GM19035 (cell line): ENCODE results near the gene ZIM2.

Source experiments
- ATAC-seq: cut with Tn5 transposase; IDR thresholded peaks from one replicate; pipeline ENCODE4 v1.9.1; 2021; ENCODE audit not compliant: unreplicated experiment

Gene ZIM2

DNA sequence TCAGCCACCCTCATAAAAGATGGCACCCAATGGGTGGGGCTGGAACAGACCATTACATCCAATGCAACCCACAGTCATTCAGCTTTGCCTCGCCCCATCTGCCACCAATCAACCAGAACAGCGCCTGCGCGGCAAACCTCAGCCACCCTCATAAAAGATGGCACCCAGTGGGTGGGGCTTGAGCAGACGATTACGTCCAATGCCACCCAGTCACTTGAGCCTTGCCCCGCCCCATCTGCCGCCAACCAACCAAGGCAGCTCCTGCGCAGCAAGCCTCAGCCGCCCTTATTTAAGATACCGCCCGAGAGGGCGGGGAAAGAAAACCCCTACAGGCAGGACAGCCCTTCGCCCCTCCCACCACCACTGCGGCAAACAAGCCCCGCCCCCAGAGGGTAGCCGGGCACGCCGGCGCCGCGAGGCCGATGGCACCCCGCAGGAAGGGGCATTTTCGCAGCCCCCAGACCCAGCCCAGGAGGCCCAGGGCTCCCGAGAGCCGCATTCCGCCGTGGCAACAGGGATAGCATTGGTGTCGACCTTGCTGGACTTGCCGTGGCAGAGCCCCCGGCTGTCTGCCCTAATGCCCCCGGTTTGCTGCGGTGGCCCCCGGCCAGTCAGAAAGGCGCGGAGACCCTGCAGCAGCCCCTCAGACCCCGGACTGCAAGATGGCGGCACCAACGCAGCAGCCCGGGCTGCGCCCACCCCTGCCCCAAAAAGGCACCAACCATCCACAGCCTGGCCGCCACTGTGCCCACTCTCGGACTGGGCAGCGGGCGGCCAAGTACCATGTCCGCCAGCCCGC is 675 bp downstream of the ZIM2 start:
- no peak for ATAC-seq

DNA sequence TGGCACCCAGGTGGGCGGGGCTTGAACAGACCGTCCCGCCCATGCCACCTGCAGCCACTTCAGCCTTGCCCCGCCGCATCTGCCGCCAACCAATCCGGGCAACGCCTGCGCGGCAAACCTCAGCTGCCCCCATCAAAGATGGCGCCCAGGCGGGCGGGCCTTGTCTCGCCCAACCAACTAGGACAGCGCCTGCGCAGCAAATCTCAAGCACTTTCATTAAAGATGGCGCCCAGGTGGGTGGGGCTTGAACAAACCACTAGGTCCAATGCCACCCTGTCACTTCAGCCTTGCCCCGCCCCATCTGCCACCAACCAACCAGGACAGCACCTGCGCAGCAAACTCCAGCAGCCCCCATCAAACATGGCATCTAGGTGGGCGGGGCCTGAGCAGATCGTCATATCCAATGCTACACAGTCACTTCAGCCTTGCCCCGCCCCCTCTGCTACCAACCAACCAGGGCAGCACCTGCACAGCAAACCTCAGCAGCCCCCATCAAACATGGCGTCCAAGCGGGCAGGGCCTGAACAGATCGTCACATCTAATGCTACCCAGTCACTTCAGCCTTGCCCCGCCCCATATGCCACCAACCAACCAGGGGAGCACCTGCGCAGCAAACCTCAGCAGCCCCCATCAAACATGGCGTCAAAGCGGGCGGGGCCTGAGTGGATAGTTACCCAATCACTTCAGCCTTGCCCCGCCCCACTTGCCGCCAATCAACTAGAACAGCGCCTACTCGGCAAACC is 1.4 kb downstream of the ZIM2 start:
- no peak for ATAC-seq

DNA sequence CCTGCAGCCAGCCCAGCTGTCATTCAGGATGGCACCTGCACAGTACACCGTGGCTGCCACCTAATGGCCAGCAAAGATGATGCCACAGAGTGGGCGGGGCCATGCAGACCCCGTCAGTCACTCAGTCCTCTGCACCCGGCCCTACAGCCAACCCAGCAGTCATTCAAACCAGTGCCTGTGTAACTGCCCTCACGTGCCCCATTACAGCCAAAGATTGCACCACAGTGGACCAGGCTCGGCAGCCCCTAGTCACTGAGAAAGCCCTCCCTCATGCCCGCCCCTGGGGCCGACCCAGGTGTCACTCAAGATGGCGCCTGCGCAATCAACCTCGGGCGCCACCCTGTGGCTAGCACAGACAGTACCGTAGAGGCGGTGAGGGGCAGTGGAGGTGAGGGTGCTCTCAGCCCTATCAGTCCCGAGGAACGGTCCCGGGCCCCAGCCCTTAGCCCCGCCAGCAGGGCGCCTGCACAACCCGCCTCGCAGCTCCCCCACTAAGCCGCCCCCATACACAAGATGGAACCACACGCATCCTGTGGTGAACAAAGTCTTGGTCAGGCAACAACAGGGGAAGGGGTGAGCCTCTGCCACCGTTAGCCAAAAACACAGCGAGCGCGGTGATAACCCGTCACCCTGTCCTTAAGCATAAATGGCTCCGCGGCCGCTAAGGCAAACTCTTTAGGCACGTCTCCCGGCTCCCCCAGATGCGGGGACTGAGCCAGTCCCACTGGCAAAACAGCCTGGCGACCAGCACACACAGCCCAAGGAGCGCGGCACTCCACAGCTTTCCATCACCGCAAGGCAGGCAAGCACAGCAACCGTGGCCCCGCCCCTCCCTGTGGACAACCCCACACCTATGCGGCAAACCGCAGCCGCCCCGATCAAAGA is 2.3 kb downstream of the ZIM2 start:
- ATAC-seq = no peak

DNA sequence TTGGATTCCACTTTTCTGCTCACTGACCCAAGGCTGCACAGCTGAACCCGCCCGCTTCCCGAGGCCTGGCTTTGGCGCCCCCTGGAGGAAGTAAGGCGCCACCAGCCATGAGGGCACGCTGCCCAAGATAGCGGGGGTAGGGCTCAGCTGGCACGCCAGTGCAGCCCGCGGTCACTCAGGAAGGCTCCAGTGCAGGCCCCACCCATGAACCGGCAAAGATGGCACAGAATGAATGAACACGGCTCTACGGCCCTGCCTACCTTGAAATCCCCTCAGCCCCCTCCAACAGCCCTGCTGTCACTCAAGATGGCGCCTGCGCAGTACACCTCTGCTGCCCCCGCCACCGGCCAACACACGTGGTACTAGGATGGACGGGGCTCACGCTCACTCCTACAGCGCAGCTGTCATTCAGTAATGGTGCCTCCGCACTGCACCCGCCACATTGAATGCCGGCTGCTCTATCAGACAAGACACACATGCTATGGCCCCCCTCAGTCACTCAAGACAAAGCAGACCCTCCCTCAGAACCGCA is 3.0 kb downstream of the ZIM2 start:
- ATAC-seq = no peak

DNA sequence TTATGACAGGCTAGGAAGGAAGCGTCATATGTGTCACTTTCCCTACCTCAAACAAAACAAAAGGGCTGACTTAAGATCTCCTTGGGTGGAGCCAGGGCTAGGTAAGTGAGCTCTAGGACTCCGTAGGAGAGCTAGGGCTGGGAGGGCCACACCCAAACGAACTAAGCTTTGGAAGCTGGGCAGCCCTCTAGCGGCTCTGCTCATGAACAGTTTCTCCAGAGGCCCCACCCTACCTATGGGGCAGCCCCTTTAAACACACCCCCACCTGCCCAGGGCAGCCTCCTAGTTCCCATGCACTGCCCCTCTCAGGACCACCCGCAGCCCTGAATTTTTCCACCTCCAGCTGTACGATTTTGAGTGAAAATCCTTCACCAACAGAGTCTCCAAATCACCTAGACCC is 3.5 kb downstream of the ZIM2 start:
- no peak for ATAC-seq

DNA sequence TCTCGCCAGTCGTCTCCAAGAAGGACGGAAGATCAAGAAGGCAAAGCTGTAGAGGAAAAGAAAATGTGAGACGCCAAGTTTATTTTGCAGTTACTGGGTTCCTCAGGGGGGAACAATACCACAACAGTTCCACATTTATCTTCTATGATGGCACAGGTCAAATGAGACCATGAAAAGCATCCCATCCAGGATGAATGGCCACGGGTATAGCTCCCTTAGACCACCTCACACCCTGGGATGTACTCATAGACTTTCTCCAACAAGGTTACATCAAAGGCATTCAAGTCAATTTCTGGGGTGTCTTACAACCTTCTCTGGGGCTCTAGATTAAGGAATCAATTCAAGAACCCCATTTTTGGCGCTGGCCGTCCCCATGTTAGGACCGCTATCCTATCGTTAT is 4.5 kb downstream of the ZIM2 start:
- ATAC-seq = no peak

DNA sequence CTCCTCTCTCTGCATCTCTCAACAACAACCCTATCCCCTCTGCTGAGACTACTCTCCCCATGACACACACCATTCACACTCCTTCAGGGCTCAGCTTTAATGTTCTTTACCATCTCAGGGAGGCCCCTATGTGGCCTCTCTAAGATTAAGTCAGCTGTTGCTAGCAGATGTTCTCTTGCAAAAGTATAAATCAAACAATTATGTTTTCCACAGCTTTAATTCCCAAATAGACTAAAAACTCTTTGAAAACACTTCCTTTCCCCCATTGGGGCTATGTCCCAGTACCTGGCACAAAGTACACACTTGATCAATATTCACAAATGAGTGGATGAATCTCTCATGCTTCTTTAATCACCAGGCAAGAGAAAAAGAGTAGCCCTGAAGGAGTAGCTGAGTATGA is 5.1 kb downstream of the ZIM2 start:
- no peak for ATAC-seq

DNA sequence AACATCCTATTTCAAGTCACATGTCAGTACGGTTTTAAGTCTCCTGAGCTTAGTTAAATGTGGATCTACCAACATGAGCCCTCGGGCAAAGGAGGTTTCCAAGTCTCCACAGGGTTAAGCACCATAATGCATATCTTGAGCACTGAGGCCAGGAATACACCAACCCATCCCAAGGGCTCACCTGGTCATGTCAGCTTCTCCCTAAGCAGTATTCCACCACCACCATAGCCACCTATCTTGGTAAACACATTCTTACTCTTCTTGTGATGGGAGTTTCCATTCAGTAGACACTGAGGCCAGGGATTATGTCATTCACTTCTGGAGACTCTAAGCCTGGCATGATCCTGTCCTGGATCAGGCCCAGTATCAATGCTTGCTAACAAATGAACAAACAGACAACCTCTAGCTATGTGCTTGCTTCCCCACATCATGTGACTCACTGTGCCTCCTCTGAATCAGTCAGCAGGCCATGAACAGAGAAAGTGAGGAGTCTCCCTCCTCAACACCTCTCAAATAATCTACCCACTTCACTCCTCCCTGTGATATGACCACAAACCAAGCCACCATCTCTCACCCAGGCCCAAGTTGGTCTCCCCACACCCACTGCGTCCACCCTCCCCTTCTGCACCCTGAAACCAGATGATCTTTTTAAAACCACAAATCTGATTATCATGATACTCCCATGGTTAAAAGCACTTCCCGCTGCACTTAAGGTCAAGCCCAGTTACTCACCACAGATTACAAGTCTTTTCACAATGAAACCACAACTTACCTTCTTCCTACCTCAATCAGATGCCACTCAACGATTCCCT is 5.8 kb downstream of the ZIM2 start:
- no peak for ATAC-seq

DNA sequence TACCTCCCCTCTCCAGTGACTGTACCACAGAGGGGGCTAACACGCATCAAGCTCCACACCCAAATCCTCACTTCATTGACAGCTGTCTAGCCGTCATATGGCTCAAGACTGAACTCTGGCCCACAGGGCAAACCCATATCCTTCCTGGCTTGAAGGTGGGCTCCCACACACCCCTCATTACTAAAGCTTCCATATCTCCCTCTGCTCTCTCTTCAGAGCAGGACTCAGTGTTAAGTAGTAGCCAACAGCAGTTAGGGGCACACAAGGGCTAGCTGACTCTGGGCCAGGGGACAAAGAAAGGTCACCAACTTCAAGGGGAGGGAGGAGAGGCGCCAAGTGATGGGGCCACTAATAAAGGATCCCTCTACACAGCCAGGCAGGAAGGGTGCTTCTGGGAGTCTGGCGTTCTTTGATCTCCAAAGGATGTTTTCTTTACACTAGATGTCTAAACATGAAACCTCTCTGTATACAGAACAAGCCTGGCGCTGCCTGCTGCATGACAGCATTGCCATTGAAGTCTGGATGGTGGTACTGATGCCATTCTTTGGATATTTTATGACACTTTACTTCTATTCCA is 8.1 kb downstream of the ZIM2 start:
- no peak for ATAC-seq

DNA sequence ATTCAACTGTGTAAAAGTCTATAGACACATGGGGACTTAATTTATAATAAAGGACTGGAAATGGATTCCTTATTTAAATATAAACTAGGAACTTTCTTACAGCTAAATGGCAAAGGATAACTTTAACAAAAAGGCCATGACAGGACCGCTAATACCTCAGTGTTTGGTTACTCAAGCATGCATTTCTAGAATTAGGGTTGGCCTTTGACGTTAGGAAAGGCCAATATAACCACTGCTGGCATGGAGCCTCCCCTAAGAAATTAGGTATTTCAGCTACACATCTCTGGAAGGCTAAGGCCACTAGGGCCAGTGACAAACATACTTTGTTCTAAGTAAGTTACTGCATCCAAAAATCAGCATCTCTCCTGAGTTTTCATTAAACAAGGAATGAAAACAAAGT is 9.3 kb downstream of the ZIM2 start:
- ATAC-seq = no peak

DNA sequence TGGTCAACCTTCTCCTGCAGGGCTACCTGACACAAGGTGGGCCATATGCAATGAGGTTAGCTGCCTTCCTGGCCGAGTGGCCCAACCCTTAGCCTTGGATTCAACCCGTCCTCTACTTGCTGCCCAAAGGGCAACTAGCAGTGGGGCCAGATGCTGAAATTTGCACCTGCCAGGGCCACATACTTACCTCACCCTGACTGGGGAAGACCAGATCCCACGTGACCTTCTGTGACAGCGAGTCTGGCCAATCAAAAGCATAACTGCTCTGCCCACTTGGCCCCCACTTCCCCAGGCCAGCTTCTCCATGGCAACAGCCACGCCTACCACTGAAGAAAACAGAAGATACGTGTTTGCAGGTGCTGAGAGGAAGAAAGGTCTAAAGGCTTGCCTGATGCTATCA is 10.9 kb downstream of the ZIM2 start:
- no peak for ATAC-seq

DNA sequence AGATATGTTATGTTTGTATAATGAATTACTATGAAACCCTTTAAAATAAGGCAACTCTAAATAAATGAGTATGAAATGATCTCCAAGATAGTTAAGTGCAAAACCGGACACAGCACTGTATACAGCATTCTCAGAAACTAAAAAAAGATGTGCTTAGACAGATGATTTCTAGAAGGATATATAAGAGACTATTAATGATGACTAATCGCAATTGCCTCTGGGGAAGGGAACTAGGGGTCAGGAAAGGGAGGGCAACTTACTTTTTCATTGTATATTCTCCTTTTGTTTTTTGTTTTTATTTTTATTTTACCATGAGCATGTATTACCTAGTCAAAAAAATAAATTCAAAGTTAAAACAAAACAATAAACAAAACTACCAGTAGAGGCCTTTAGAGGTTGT is 12.8 kb downstream of the ZIM2 start:
- no peak for ATAC-seq

DNA sequence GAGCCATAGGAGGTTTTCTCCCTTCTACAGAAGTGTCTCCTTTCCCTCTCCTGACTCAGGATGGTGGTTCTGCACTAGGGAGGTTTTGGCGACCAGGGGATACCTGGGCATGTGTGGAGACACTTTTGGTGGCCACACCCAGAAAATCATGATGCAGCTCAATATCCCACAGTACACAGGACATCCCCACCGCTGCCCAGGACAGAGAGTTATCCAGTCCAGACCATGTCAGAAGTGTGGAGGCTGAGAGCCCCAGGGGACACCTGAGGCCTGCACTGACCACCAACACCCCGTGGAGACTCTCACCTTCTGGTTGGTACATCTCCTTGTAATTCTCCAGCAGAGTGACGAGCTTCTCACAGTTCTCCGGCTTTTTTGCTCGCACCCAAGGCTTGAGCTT is 16.6 kb downstream of the ZIM2 start:
- ATAC-seq = no peak

DNA sequence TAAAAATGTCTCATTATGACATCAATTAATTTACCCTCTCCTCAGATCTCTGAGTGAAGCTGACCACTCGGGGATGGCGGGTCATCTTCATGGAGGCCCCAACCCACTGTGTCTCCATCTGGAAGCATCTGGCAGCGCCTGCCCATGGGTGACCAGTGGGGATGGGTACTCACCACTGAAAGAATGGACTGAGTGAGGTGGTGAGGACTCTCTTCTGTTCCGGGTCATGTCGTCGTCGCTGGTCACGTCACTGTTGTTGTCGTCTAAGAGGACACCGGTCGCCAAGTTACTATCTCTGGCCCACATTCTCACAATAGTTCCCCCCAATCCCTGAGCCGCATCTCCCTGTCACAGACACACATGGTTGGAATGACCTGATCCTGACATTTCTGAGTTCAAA is 17.1 kb downstream of the ZIM2 start:
- ATAC-seq = no peak

DNA sequence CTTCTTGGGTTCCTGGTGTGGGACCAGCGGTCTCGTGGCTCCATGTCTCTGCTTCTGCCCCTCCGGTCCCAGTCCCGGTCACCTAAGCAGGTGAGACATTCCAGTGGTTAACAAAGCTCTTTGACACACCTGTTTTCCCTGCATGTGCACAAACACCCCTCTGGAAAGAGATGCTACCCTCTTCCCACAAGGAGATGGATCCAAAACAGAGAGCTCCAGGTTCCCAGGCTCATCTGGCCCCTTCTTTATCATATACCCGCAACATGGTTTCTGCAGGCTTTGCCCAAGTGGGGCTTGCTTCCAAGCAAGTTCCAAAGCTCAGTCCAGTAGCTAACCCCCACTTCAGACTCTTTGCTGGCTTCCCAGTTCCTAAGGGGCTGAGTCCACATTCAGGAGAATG is 17.8 kb downstream of the ZIM2 start:
- ATAC-seq = no peak

DNA sequence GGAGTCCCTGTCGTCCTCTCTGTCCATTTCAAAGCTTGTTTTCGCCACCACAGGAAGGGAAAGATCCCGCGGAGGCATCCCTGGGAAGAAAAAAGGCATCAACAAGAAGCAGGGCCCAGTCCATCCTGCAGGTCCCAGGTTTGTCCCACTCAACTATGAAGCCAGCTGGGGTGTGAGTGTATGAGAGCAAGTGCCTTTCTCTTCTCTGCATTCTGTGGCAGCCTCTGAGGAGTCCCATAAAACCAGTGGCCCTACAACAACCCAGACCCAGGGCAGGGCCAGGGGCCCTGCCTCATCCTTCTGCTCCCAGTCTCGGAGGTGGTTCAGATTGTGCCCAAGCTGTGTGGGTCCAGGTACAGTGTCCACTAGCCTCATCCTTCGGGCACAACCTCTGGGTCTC is 18.9 kb downstream of the ZIM2 start:
- no peak for ATAC-seq

DNA sequence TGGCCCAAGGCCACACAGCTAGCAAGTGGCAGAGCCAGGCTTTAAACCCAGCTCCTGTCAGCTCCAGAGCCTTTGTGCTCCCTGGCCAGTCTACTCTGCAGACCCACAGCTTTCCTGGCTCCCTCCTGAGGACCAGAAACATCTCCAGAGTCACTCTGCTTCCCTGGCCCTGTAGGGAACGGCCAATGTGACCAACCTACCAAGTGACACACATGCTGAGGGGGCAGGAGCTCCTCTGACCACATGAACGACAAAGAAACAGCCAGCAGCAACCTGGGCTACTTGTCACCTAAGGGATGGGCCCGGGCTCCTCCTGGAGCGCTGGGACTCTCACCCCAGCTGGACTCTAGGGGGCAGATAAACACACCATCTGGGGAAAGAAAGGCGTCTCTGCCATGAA is 19.3 kb downstream of the ZIM2 start:
- no peak for ATAC-seq

DNA sequence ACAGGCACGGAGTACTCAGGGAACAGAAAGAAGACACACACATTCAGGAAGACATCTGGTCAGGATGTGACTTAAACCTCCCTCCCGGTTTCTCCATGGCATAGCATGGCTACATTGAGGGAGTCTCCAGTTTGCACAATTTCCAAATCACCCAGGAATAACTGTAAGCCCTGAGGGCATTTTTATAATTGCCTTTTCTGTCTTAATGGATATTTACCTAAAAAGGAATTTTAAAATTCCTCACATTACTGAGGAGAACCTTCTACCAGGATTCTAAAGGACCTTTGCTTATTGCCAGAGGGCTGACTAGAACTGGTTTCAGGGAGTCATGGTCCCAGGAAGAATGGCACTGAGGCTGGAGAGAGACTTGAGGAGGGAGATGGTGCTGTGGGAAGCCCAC is 21.4 kb downstream of the ZIM2 start:
- ATAC-seq = no peak

DNA sequence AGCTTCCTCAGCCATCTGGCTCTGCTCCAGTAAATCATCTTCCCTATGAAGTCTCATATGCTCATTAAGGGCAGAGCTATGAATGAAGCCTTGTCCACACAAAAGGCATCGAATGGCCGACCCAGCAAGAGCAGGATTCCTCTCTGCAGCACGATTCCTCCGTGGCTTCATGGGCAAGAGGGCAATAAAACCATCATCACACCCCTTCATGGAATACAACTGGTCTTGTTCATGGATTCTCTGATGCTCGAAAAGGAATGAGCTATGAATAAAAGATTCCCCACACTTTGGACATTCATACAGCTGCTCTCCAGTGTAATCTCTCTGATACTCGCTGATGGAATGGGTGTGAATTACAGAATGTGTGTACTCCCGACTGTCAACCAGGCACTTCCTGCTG is 25.9 kb downstream of the ZIM2 start:
- no peak for ATAC-seq

DNA sequence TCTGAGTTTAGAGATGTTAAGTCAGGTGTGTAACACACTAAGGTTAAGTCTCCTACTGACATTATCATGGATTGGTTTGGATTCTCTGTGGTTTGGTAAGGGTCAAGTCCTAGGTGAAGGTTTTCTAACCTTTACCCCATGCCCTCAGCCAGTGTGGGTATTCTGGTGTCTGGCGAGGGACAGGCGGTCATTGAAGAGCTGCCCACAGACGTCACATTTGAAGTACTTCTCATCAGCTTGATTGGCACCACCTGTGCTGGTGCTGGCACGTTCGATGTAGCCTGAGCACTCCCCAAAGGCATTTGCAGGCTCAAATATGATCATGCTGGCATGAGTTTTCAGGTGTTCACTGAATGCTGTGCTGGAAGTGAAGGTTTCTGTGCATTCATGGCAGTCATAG is 27.0 kb downstream of the ZIM2 start:
- no peak for ATAC-seq
